WTC11 (cell line): Measurements from ENCODE around the gene SLC39A7. TPM values are rescaled to one million over a fixed set of nuclear protein-coding genes. Genes with fewer than 3 reads are reported as not detected.

Experiments used
- ATAC-seq: fragments of 200-7000 bp; cut with Tn5 transposase; 2 replicates; pipeline ENCODE4 v1.10.0; 2021; ENCODE audit warnings: mild to moderate bottlenecking, moderate library complexity
- CTCF ChIA-PET: fragments of 300-600 bp; sonication (Branson Sonifier 250); formaldehyde crosslinking; loops from one replicate; lab custom pipeline; 2021; ENCODE audit warnings: antibody characterized with exemption; lab: Charles Lee
- POLR2A ChIA-PET: fragments of 350-600 bp; sonication (Branson Sonifier 250); formaldehyde crosslinking; loops from one replicate; lab custom pipeline; 2021; ENCODE audit warnings: antibody characterized with exemption; lab: Charles Lee
- DNase-seq: peaks from one replicate; pipeline ENCODE4 v3.0.0; 2021; ENCODE audit warnings: low spot score
- H3K27ac Mint-ChIP-seq: 2 replicates; pipeline ENCODE4 v1.8.0; 2021; ENCODE audit warnings: mixed read lengths
- H3K27me3 Mint-ChIP-seq: 2 replicates; pipeline ENCODE4 v1.8.0; 2021; ENCODE audit warnings: low read depth, mild to moderate bottlenecking, moderate library complexity, mixed read lengths
- H3K36me3 Mint-ChIP-seq: 2 replicates; pipeline ENCODE4 v1.8.0; 2021; ENCODE audit warnings: mixed read lengths
- H3K4me1 Mint-ChIP-seq: 2 replicates; pipeline ENCODE4 v1.8.0; 2022; ENCODE audit warnings: mixed read lengths
- H3K4me3 Mint-ChIP-seq: 2 replicates; pipeline ENCODE4 v1.8.0; 2021; ENCODE audit warnings: mild to moderate bottlenecking, moderate library complexity, mixed read lengths
- H3K9me3 Mint-ChIP-seq: 2 replicates; pipeline ENCODE4 v1.8.0; 2021; ENCODE audit warnings: mixed read lengths
- CREM ChIP-seq: sonication (generic); formaldehyde crosslinking; IDR thresholded peaks from 2 replicates; pipeline ENCODE4 v1.8.1; 2022; ENCODE audit warnings: mild to moderate bottlenecking, missing genetic modification reagents, moderate library complexity
- E2F4 ChIP-seq: sonication (generic); formaldehyde crosslinking; IDR thresholded peaks from 2 replicates; pipeline ENCODE4 v1.8.1; 2022; ENCODE audit warnings: low read depth, mild to moderate bottlenecking, moderate library complexity, missing genetic modification reagents, borderline replicate concordance
- ETV6 ChIP-seq: sonication (generic); formaldehyde crosslinking; IDR thresholded peaks from 2 replicates; pipeline ENCODE4 v1.8.1; 2022; ENCODE audit warnings: mild to moderate bottlenecking, missing genetic modification reagents
- HMGA2 ChIP-seq: fragments of 250-450 bp; sonication (Bioruptor Pico); IDR thresholded peaks from 2 replicates; pipeline ENCODE4 v1.4.0; 2021; ENCODE audit warnings: mild to moderate bottlenecking, moderate library complexity
- NFE2L1 ChIP-seq: sonication (generic); formaldehyde crosslinking; IDR thresholded peaks from 2 replicates; pipeline ENCODE4 v1.8.1; 2023; ENCODE audit warnings: missing genetic modification reagents
- NR1H2 ChIP-seq: sonication (generic); formaldehyde crosslinking; IDR thresholded peaks from 2 replicates; pipeline ENCODE4 v1.9.0; 2021; ENCODE audit warnings: mild to moderate bottlenecking, moderate library complexity, missing genetic modification reagents
- NR3C1 ChIP-seq: sonication (generic); formaldehyde crosslinking; conservative IDR thresholded peaks from 2 replicates; pipeline ENCODE4 v1.8.1; 2023; ENCODE audit warnings: low read depth, mild to moderate bottlenecking, missing genetic modification reagents
- PRRX2 ChIP-seq: fragments of 250-450 bp; sonication (Bioruptor Pico); IDR thresholded peaks from 2 replicates; pipeline ENCODE4 v1.8.0; 2021; ENCODE audit warnings: mild to moderate bottlenecking
- SMAD3 ChIP-seq: sonication (generic); formaldehyde crosslinking; IDR thresholded peaks from 2 replicates; pipeline ENCODE4 v1.8.0; 2022; ENCODE audit warnings: missing genetic modification reagents, mild to moderate bottlenecking, borderline replicate concordance
- STAT6 ChIP-seq: sonication (generic); formaldehyde crosslinking; conservative IDR thresholded peaks from 2 replicates; pipeline ENCODE4 v1.8.1; 2023; ENCODE audit warnings: mild to moderate bottlenecking, low read depth, missing genetic modification reagents, moderate library complexity
- ZBTB21 ChIP-seq: sonication (generic); formaldehyde crosslinking; IDR thresholded peaks from 2 replicates; pipeline ENCODE4 v1.8.1; 2023; ENCODE audit warnings: mild to moderate bottlenecking, missing genetic modification reagents, borderline replicate concordance
- ZNF138 ChIP-seq: sonication (generic); formaldehyde crosslinking; conservative IDR thresholded peaks from 2 replicates; pipeline ENCODE4 v1.8.1; 2022; ENCODE audit warnings: mild to moderate bottlenecking, moderate library complexity, missing genetic modification reagents
- total RNA-seq: library from RNA; stranded (reverse); gene quantifications from 3 replicates; pipeline ENCODE4 v1.2.3, GENCODE V29; 2021
- TF ChIP-seq, protein P1 (sequence below): fragments of 250-450 bp; sonication (Bioruptor Pico); conservative IDR thresholded peaks from 2 replicates; pipeline ENCODE4 v1.9.0; 2021; ENCODE audit warnings: mild to moderate bottlenecking
- TF ChIP-seq, protein P2 (sequence below): sonication (generic); formaldehyde crosslinking; IDR thresholded peaks from 2 replicates; pipeline ENCODE4 v1.8.0; 2023; ENCODE audit warnings: missing genetic modification reagents
- TF ChIP-seq, protein P3 (sequence below): sonication (generic); formaldehyde crosslinking; IDR thresholded peaks from 2 replicates; pipeline ENCODE4 v1.8.1; 2023; ENCODE audit warnings: mild to moderate bottlenecking, missing genetic modification reagents

Gene SLC39A7
- total RNA-seq, 1 experiment from 2014 or later, result 163 TPM

DNA sequence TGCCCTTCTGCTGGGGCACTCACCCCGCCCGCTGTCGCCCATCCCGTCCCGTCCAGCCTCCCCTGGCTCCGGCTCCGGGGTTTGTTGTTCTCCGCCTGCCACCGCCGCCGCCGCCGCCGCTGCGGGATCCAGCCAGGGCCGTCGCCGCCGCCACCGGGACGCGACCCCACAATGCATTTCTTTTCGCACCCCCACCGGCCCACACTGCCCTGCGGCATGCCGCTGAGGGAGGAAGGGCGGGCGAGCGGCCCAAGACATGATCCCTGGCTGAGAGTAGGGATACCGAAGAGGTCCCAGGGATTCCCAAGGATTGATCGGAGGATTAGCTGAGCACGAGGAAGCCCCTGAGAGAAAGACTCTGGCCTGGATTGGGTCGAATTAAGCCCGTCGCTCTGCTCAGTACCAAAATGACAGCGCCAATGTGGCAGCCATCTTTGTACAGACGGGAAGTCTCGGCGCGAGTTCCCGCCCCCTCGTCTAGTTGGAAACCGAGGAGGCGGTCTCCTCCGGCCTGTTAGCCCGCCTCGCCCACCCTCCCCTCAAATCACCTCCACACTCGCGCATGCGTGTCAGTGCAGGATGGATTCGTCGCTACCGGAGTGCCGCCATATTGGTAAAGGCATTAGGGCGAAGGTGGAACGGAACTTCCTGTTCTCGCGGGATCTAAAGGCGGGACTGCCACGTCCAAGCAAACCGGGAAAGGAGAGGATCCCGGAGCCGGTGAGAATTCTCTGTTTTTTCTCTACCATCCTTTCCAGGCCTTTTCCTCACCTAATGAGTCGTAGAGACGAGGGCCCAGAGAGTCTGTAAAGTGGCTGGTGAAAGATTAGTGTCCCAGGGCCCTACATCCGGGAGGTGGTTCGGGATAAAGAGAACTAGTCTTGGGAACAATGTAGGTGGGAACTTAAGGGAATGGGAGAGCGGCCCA is at the start of gene SLC39A7, which contains the start of gene RXRB (continued):
- TF ChIP-seq STAT6 (CRISPR knock-in tag), result no peak
- TF ChIP-seq, protein P1, sequence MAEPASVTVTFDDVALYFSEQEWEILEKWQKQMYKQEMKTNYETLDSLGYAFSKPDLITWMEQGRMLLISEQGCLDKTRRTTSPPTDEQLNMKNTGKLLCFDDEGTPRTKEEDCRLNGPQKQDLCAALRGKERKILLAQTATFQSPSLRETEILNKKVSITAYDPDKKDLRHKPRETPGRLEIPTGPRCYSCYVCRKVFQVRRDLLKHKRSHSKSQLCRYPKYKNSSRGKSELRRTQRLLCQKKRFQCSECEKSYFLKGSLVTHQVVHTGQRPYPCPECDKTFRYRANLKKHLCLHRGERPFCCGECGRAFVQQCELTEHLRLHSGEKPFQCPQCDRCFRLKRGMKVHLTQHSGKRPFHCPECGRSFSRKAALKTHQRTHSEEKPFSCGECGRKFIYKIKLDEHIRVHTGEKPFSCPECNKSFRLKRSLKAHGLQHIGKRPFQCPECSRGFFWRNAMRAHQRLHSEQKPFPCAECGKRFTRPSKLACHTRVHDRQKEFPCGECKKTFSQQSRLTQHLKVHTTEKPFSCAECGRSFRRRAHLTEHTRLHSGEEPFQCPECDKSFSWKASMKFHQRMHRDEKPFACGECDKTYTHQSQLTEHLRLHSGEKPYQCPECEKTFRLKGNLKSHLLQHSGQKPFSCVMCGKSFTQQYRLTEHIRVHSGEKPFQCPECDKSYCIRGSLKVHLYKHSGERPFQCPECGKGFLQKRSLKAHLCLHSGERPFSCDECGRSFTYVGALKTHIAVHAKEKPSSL (CRISPR knock-in tag), result no peak

DNA sequence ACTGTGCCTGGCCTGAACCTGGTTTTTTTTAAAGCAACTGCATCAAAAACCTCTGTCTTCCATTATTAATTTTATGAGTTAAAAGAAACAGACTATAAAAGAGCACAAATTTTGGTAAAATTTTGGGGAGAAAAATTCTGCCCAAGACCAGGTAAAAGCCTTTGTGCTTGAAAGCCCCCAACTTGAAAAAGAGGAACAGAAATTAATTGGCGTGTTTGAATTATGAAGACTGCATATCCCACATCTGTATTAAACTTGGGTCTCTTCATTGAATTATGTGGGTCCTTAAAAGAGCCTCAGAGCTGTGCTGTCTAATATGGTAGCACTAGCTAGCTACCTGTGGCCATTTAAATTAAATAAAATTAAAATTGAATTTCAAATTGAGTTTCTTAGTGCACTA is 49.6 kb upstream of the SLC39A7 start:
- Mint-ChIP-seq H3K9me3 (peaks cover 13% of the 10 kb centered on the region), H3K4me1 (peaks cover 21% of the 10 kb centered on the region), H3K27ac (no peak overlapping the region), H3K36me3 (peaks cover 12% of the 10 kb centered on the region), H3K4me3 (no peak overlapping the region), H3K27me3 (peaks cover 13% of the 10 kb centered on the region)
- ChIA-PET POLR2A (no interaction called here), CTCF (interaction anchor here (2.8 kb wide), 1 partner anchor 10 kb away, joined by 16 read pairs; no protein-coding TSS in a partner anchor)
- TF ChIP-seq ETV6 (CRISPR knock-in tag) (no peak), SMAD3 (CRISPR knock-in tag) (no peak), NR1H2 (CRISPR knock-in tag) (no peak), CREM (CRISPR knock-in tag) (no peak), ZNF138 (CRISPR knock-in tag) (no peak), NFE2L1 (no peak), ZBTB21 (no peak)
- ATAC-seq (no peak), DNase-seq (no peak)

- H3K4me3 Mint-ChIP-seq, result no peak overlapping the region
- peaks cover 13% of the 10 kb centered on the region for H3K9me3 Mint-ChIP-seq
- peaks cover 13% of the 10 kb centered on the region for H3K27me3 Mint-ChIP-seq
- H3K36me3 Mint-ChIP-seq, result peaks cover 12% of the 10 kb centered on the region
- no peak overlapping the region for H3K27ac Mint-ChIP-seq
- CTCF ChIA-PET, result interaction anchor here (0.9 to 1.8 kb wide), 4 partner anchors 11 to 30 kb away, joined by 4 to 11 read pairs (median 4); no protein-coding TSS in a partner anchor
- DNase-seq, result no peak
- POLR2A ChIA-PET, result no interaction called here
- 0 out of 2 replicates have a peak, but pooled peaks cover 2% of the 10 kb centered on the region for H3K4me1 Mint-ChIP-seq
- no peak for TF ChIP-seq STAT6 (CRISPR knock-in tag)
- no peak for TF ChIP-seq PRRX2 (CRISPR knock-in tag)
- no peak for TF ChIP-seq NR3C1 (CRISPR knock-in tag)
- no peak for TF ChIP-seq ZBTB21
- TF ChIP-seq, protein P2, sequence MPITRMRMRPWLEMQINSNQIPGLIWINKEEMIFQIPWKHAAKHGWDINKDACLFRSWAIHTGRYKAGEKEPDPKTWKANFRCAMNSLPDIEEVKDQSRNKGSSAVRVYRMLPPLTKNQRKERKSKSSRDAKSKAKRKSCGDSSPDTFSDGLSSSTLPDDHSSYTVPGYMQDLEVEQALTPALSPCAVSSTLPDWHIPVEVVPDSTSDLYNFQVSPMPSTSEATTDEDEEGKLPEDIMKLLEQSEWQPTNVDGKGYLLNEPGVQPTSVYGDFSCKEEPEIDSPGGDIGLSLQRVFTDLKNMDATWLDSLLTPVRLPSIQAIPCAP (CRISPR knock-in tag), result no peak
- TF ChIP-seq, protein P3, sequence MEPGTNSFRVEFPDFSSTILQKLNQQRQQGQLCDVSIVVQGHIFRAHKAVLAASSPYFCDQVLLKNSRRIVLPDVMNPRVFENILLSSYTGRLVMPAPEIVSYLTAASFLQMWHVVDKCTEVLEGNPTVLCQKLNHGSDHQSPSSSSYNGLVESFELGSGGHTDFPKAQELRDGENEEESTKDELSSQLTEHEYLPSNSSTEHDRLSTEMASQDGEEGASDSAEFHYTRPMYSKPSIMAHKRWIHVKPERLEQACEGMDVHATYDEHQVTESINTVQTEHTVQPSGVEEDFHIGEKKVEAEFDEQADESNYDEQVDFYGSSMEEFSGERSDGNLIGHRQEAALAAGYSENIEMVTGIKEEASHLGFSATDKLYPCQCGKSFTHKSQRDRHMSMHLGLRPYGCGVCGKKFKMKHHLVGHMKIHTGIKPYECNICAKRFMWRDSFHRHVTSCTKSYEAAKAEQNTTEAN (CRISPR knock-in tag), result no peak
- no peak for TF ChIP-seq SMAD3 (CRISPR knock-in tag)
- no peak for TF ChIP-seq HMGA2 (CRISPR knock-in tag)
- no peak for TF ChIP-seq CREM (CRISPR knock-in tag)
- TF ChIP-seq E2F4 (CRISPR knock-in tag), result no peak
- TF ChIP-seq, all 79 proteins: peak for 0
- no peak for ATAC-seq
Measured at GRCh38 chr6:33154349-33154748, 46.3 kb upstream of the SLC39A7 start.
